ENCODE results near the gene LTB4R2.

Gene LTB4R2

GRCh38 chr14:24277606-24278321 is 32.2 kb upstream of the LTB4R2 start:
- DNase-seq (ENCODE audit: low read depth) = no peak

DNA sequence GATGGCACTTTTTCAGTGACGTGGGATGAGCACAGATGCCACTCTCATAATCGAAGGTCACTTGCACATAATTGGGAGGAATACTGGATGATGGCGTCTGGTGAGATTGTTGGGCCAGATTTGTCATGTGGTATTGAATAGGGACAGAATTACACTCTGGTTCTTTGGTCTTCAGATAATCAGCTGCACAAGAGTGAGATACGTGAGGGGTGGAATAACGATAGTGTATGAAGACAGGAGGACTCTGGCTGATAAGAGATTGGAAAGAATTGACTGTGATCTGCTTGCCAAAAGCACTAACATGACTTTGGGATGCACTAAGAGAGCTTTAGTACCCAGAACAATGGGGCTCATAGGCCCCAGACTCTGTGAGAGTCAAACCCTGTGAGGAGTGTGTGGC is 31.5 kb upstream of the LTB4R2 start:
- DNase-seq (ENCODE audit: low read depth) = no peak

- DNase-seq (ENCODE audit: low read depth) = no peak
Measured at GRCh38 chr14:24279301-24280186, 30.4 kb upstream of the LTB4R2 start.

- DNase-seq (ENCODE audit: low read depth) = no peak
Measured at GRCh38 chr14:24280797-24281460, 29.0 kb upstream of the LTB4R2 start.

GRCh38 chr14:24281636-24282035 is 28.3 kb upstream of the LTB4R2 start:
- DNase-seq (ENCODE audit: low read depth) = no peak

- DNase-seq (ENCODE audit: low read depth) = no peak
Measured at GRCh38 chr14:24282736-24283135, 27.2 kb upstream of the LTB4R2 start.

DNA sequence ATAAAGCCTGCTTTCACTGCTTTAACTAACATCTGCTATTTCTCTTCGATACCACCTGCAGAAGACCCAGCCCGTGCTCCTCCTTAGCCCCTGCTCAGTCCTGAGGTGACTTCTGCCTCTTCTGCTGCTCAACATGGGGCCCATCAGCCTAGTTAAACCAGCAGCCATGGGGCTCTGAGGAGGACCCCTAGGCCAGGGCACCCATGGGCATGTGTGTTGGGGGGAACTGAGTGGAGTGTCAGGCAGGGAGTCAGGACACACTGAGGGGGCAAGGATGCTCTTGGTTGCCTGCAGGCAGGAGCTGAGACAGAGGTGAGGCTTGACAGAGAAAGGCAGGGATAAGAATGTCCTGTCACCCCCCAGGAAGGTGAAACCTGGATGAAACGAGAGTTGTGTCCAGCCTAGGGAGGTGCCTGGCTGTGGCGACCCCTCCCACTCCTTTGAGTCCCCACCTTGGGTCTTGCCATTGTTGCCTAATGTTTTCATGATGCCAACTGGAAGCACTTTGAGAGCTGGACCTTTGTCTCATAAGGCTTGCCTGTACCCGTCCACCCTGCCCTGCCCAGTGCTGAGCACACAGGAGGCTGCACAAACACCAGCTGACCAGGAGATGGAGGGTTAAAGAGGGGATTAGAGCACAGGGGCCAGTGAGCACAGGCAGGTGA is 26.0 kb upstream of the LTB4R2 start:
- DNase-seq (ENCODE audit: low read depth) = no peak

GRCh38 chr14:24284501-24285035 is 25.4 kb upstream of the LTB4R2 start:
- no peak for DNase-seq (ENCODE audit: low read depth)

GRCh38 chr14:24285351-24285750 is 24.6 kb upstream of the LTB4R2 start:
- no peak for DNase-seq (ENCODE audit: low read depth)

DNA sequence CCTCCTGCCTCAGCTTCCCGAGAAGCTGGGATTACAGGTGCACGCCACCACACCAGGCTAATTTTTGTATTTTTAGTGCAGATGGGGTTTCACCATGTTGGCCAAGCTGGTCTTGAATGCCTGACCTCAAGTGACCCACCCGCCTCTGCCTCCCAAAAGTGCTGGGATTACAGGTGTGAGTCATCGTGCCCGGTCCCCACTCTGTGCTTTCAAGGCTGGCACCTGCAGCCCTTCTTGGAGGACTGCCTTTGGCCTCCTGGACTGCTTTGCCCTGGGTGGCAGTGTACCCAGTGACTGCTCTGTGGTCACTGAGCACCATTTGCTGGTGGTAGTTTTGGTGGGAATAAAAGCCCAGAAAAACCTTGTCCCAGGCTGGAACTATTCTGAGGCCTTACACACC is 22.9 kb upstream of the LTB4R2 start:
- no peak for DNase-seq (ENCODE audit: low read depth)

DNA sequence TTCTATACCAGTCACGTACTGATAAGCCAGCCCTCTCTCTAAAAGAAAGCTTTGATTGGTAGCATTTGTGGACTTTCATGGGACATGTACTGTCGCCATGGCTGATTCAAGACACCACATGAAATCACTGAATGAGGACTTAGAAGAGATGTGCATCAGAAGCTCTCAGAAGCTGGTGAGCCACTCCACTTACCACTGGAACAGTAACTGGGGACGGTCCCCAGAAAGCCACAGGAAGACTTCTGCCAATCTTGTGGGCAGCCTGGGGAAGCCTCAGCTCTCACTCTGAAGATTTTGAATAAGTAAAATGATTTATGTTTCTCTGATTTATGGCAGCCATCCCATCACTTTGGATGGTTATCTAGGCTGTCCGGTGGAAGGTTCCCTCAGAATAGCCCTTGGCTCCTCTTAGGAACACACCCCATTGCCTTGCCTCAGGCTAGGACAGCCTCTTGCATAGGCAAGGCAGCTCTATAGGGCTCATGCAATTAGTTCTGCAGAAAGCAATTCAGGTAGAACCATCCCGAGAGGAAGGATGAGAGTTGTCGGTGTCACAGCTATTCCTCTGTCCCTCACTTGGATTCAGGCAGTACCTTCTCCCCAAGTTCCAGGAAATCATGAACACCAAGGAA is 20.2 kb upstream of the LTB4R2 start:
- DNase-seq (ENCODE audit: low read depth) = peak; percentile 34

- no peak for DNase-seq (ENCODE audit: low read depth)
Measured at GRCh38 chr14:24290746-24291145, 19.2 kb upstream of the LTB4R2 start.

DNA sequence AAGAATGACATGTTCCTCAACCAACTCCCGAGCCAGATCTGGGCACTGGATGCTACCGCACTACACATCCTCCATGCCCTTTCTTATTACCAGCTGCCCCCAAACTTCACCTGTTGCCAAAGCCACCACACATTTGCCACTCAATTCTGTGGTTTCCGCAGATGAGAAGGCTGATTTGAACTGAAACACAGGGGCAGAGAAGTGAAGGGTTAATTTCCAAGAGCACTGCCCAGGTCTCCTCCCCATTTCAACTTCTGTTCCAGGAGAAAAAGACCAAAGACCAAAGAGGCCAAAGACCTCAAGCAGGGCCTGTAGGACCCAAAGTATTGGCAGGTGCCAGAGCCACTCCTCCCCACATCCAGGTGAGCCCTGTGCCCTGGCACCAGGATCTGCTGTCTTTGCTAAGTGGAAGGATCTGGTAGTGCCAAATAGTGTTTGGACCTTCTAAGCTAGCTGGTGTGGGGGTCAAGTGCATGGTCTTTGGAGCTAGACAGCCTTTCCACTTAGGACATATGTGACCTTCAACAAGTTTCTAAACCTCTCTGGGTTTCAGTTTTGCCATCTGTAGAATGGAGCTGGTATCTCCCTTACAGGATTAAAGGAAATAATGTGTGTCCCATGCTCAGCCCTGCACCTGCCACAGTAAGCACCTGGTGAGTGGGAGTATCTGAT is 18.4 kb upstream of the LTB4R2 start:
- DNase-seq (ENCODE audit: low read depth) = no peak

DNA sequence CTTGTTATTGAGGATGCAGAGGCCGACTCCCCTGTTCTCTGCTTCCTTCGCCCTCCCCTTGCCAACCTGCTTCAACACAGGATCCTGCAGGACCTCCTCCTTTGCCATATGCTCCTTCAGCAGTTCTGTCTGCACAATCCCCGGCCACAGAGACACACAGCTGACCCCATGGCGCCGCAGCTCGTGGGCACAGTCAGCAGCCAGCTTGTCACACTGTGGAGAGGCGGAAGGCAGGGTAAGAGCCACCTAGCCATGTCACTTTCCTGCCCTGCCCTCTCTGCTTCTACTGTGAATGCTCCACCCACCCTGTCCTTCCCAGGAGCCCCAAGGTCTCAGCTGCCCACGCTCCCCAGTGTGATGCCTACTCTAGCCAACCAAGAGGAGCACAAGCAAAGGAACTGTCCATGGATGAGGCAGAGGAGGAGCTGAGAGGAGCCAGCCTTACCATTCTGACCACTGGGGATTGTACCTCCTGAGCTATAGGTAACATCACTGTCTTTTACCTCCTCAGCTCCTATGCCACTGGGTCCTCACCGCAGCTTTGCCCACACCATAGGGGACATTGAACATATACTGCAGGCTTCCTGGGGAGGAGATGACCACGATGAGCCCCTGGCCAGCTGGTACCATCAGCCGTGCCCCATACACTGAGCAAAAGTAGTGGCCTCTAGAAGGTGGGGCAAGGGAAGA is 17.7 kb upstream of the LTB4R2 start:
- DNase-seq (ENCODE audit: low read depth) = no peak

- no peak for DNase-seq (ENCODE audit: low read depth)
Measured at GRCh38 chr14:24293525-24293924, 16.4 kb upstream of the LTB4R2 start.

GRCh38 chr14:24296341-24297157 is 13.4 kb upstream of the LTB4R2 start:
- peak; percentile 55 for DNase-seq (ENCODE audit: low read depth)

DNA sequence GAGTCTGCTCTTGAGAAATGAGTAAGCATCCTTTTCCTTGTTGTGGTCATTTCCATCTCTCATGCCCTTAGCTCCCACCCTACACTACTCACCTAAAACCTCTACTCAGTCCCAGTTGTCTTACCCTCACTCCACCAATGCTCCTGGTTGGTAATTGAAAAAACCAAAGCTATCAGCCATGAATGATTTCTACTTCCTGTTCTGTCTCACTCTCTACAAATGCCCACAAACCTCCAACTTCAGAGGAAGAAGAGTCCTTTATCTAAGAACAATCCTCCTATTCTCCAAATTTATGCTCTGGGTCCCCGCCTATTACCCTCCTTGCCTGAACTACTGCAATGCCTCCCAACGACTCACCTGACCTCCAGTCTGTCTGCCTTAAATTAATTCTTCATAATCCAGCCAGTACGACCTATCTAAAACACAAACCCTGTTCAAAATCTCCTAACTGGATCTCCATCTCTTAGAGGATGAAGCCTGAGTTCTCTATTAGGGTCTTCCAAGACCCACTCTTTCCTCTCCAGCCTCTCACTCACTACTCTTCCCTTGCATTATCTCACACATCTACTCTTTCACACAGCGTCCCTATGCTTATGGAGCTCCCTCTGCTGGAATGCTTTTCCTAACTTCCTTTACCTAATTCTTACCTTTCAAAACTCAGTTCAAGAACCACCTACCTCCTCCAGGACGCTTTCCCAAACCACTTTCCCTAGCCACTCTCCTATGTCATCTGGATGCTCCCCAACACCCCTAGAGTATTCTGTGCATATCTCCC is 12.6 kb upstream of the LTB4R2 start:
- no peak for DNase-seq (ENCODE audit: low read depth)

GRCh38 chr14:24298892-24299254 is 11.1 kb upstream of the LTB4R2 start:
- no peak for DNase-seq (ENCODE audit: low read depth)
